Measurements from ENCODE around the gene ZBTB7C. TPM values are rescaled to one million over a fixed set of nuclear protein-coding genes. Genes with fewer than 3 reads are reported as not detected.

Gene ZBTB7C
- total and polyA plus RNA-seq, 2 of the 4 experiments (the other 2 are of a cell fraction) = not detected

- Histone ChIP-seq H3K36me3 (ENCODE audit: control insufficient read depth, insufficient read depth, low read length) (no peaks in the 10 kb centered on the region), H3K4ac (ENCODE audit: low read depth, low read length) (no peak overlapping the region), H3K56ac (ENCODE audit: extremely low read depth, insufficient read depth, low read length) (no peak overlapping the region), H3K4me2 (ENCODE audit: low read depth, low read length) (no peak overlapping the region), H4K5ac (ENCODE audit: low read depth, low read length) (no peak overlapping the region), H2AK9ac (replicated peaks; ENCODE audit: low read depth, low read length, poor library complexity) (no peak overlapping the region), H3K14ac (replicated peaks; ENCODE audit: low read depth, low read length) (no peak overlapping the region), H3K27me3 (ENCODE audit: control insufficient read depth, insufficient read depth, low read length) (peaks cover 59% of the 10 kb centered on the region), H2BK5ac (ENCODE audit: low read depth, low read length, poor library complexity, severe bottlenecking) (no peak overlapping the region), H3K9me3 (ENCODE audit: control insufficient read depth, insufficient read depth, low read length) (no peaks in the 10 kb centered on the region), H3K9ac (ENCODE audit: low read depth, low read length) (no peak overlapping the region), H2AFZ (replicated peaks; ENCODE audit: low read length, poor library complexity) (no peak overlapping the region), H2BK120ac (ENCODE audit: low read depth, low read length) (no peak overlapping the region), H3K79me1 (ENCODE audit: low read depth in 1 of 2, low read length in 2 of 2) (no peaks in the 10 kb centered on the region), H4K20me1 (ENCODE audit: insufficient read depth, low read length) (no peaks in the 10 kb centered on the region), H3K18ac (ENCODE audit: low read depth, low read length) (no peak overlapping the region), H2AK5ac (ENCODE audit: low read depth, low read length) (no peak overlapping the region), H2BK20ac (ENCODE audit: low read depth, low read length) (no peak overlapping the region), H3K27ac (ENCODE audit: insufficient read depth, low read length) (no peak overlapping the region), H3K4me1 (ENCODE audit: control insufficient read depth, insufficient read depth, low read length) (peaks cover under 1% of the 10 kb centered on the region), H3K4me3 (ENCODE audit: insufficient read depth, low read depth, low read length) (no peak overlapping the region), H4K91ac (ENCODE audit: insufficient read depth, low read depth, low read length) (no peak overlapping the region), H2BK15ac (ENCODE audit: low read depth, low read length) (no peak overlapping the region), H3K9me1 (ENCODE audit: insufficient read depth, low read length) (no peaks in the 10 kb centered on the region), H4K8ac (ENCODE audit: low read depth in 2 of 2, low read length in 2 of 2) (no peak overlapping the region), H3K23ac (ENCODE audit: low read depth, low read length) (no peak overlapping the region)
- no TSS peak for BruUV-seq (replicated peaks)
- no peak for DNase-seq
- ChIA-PET CTCF (no interaction called here), POLR2A (ENCODE audit: unreplicated experiment) (no interaction called here)
- ATAC-seq (ENCODE audit: low read depth) = no peak
- TF ChIP-seq CEBPB (IDR thresholded peaks at IDR 0.05; ENCODE audit: low read depth, low read length) = no peak
- TF ChIP-seq ELK1 (IDR thresholded peaks at IDR 0.05; ENCODE audit: borderline replicate concordance, low read depth, low read length) = no peak
- TF ChIP-seq MAZ (IDR thresholded peaks at IDR 0.05; ENCODE audit: borderline replicate concordance, low read depth, low read length) = no peak
- no peak for TF ChIP-seq CTCF (conservative IDR thresholded peaks at IDR 0.05; ENCODE audit: low read depth, low read length)
- no peak for TF ChIP-seq MXI1 (IDR thresholded peaks at IDR 0.05; ENCODE audit: borderline replicate concordance, low read depth, low read length)
- no peak for TF ChIP-seq CHD1 (IDR thresholded peaks at IDR 0.05; ENCODE audit: low read depth, low read length)
- TF ChIP-seq MAFK (IDR thresholded peaks at IDR 0.05; ENCODE audit: low read depth, low read length) = no peak
- no peak for TF ChIP-seq SMC3 (IDR thresholded peaks at IDR 0.05; ENCODE audit: low read depth, low read length)
- no peak for TF ChIP-seq FOS (IDR thresholded peaks at IDR 0.05; ENCODE audit: low read depth, low read length)
- no peak for TF ChIP-seq RAD21 (IDR thresholded peaks at IDR 0.05; ENCODE audit: low read length)
- no peak for TF ChIP-seq BHLHE40 (IDR thresholded peaks at IDR 0.05; ENCODE audit: low read depth, low read length)
- no peak for TF ChIP-seq USF2 (IDR thresholded peaks at IDR 0.05; ENCODE audit: low read depth, low read length)
- dilution Hi-C loops (cut with HindIII; ENCODE audit: low sequenced_read_pairs, unreplicated experiment) (no loop called here), intact Hi-C loops (cut with micrococcal nuclease) (no loop called here), in situ Hi-C loops (cut with MboI; ENCODE audit: low sequenced_read_pairs) (no loop called here)
- WGBS, 2 experiments (ENCODE audit: extremely low coverage in 2 of 2, insufficient read length in 1 of 2) = no CpG with 5 or more reads among the region's 2 CpGs
These were observed 41.5 kb upstream of the ZBTB7C start for GRCh38 chr18:48450685-48451084.
